H1 (cell line): Measurements from ENCODE around the gene GAK. TPM values are rescaled to one million over a fixed set of nuclear protein-coding genes. Genes with fewer than 3 reads are reported as not detected.

ENCODE experiments used
- CTCF ChIA-PET: fragments of 300-600 bp; sonication (Branson Sonifier 250); formaldehyde crosslinking; loops from one replicate; lab custom pipeline; 2021; ENCODE audit not compliant: partially characterized antibody; lab: Charles Lee
- POLR2A ChIA-PET: fragments of 300-600 bp; sonication (Branson Sonifier 250); formaldehyde crosslinking; loops from one replicate; lab custom pipeline; 2021; ENCODE audit warnings: inconsistent platforms; ENCODE audit not compliant: partially characterized antibody; lab: Charles Lee
- DNase-seq, 2 experiments: peaks; one replicate each; pipeline versions ENCODE4 v3.0.0 to v3.0.0-alpha.2; 2010 to 2022; ENCODE audit warnings: low spot score in 2 of 2, low read depth in 1 of 2, mixed read lengths in 1 of 2
- FAIRE-seq: peaks from 2 replicates; lab custom pipeline; 2011; peaks lifted over from hg19 to GRCh38; lab: Jason Lieb, UNC
- H2AFZ ChIP-seq: 2 replicates; pipeline ENCODE4 v1.8.1; 2012; ENCODE audit warnings: low read length, inconsistent platforms
- H2AK5ac ChIP-seq: 2 replicates; pipeline ENCODE4 v1.6.1; 2013; ENCODE audit warnings: low read depth, low read length
- H2BK120ac ChIP-seq: replicated peaks from 2 replicates; pipeline ENCODE3; 2013; ENCODE audit warnings: low read depth, low read length, inconsistent platforms
- H2BK12ac ChIP-seq: 2 replicates; pipeline ENCODE4 v1.6.1; 2013; ENCODE audit warnings: low read depth, low read length
- H2BK15ac ChIP-seq: 2 replicates; pipeline ENCODE4 v1.6.1; 2013; ENCODE audit warnings: low read length
- H2BK20ac ChIP-seq: 2 replicates; pipeline ENCODE4 v1.6.1; 2013; ENCODE audit warnings: low read length
- H2BK5ac ChIP-seq: 2 replicates; pipeline ENCODE4 v1.6.1; 2013; ENCODE audit warnings: low read depth, low read length
- H3K14ac ChIP-seq: 2 replicates; pipeline ENCODE4 v1.6.1; 2013; ENCODE audit warnings: inconsistent platforms; ENCODE audit not compliant: insufficient read length
- H3K18ac ChIP-seq: 2 replicates; pipeline ENCODE4 v1.6.1; 2013; ENCODE audit warnings: low read length; ENCODE audit errors: extremely low read depth
- H3K23ac ChIP-seq: 2 replicates; pipeline ENCODE4 v1.6.1; 2013; ENCODE audit warnings: inconsistent platforms; ENCODE audit not compliant: insufficient read length
- H3K23me2 ChIP-seq: 2 replicates; pipeline ENCODE4 v1.6.1; 2013; ENCODE audit warnings: low read depth, low read length
- H3K27ac ChIP-seq: 2 replicates; pipeline ENCODE4 v1.6.1; 2011; ENCODE audit warnings: low read depth, low read length, inconsistent platforms
- H3K27me3 ChIP-seq, 4 experiments: replicated peaks in 1 of 4; 1 replicate in 1 of 4; 2 replicates in 3 of 4; pipeline versions ENCODE4 v1.6.1 to v1.8.1; 2011 to 2013; ENCODE audit warnings: low read length in 3 of 4, mild to moderate bottlenecking in 3 of 4, inconsistent platforms in 2 of 4, mixed read lengths in 2 of 4, moderate library complexity in 1 of 4; ENCODE audit not compliant: control insufficient read depth in 3 of 4, insufficient read depth in 3 of 4; ENCODE audit errors: extremely low read depth in 1 of 4
- H3K36me3 ChIP-seq, 4 experiments: 2 replicates each; pipeline versions ENCODE4 v1.6.1 to v1.8.1; 2011 to 2013; ENCODE audit warnings: mild to moderate bottlenecking in 4 of 4, low read length in 3 of 4, moderate library complexity in 2 of 4, control low read depth in 1 of 4, inconsistent platforms in 1 of 4; ENCODE audit not compliant: insufficient read depth in 4 of 4, control insufficient read depth in 2 of 4
- H3K4ac ChIP-seq: replicated peaks from 2 replicates; pipeline ENCODE3; 2013; ENCODE audit warnings: low read length, low read depth, mixed read lengths, inconsistent platforms; ENCODE audit not compliant: insufficient read length
- H3K4me1 ChIP-seq, 4 experiments: replicated peaks in 1 of 4; 1 replicate in 1 of 4; 2 replicates in 3 of 4; pipeline versions ENCODE4 v1.6.1 to v1.8.1; 2011 to 2013; ENCODE audit warnings: low read length in 3 of 4, inconsistent platforms in 2 of 4, mixed read lengths in 1 of 4; ENCODE audit not compliant: insufficient read depth in 4 of 4, control insufficient read depth in 3 of 4
- H3K4me2 ChIP-seq, 2 experiments: 2 replicates each; pipeline versions ENCODE4 v1.6.1 to v1.8.1; 2011 to 2013; ENCODE audit warnings: low read depth in 2 of 2, low read length in 2 of 2, control low read depth in 1 of 2, inconsistent platforms in 1 of 2, mild to moderate bottlenecking in 1 of 2; ENCODE audit not compliant: insufficient read depth in 1 of 2
- H3K4me3 ChIP-seq, 4 experiments: fragments of 200-600, 300-600 bp in 1 of 4; sonication (generic), shearing (Covaris generic), sonication (Bioruptor Twin) in 1 of 4; 2 replicates each; pipeline versions ENCODE4 v1.5.1 to v1.8.1; 2011 to 2016; ENCODE audit warnings: low read length in 4 of 4, low read depth in 3 of 4, control low read depth in 2 of 4, inconsistent platforms in 2 of 4, mild to moderate bottlenecking in 2 of 4, mixed read lengths in 1 of 4, moderate library complexity in 1 of 4; ENCODE audit not compliant: insufficient read depth in 2 of 4; ENCODE audit errors: extremely low read depth in 1 of 4
- H3K56ac ChIP-seq: replicated peaks from 2 replicates; pipeline ENCODE3; 2013; ENCODE audit warnings: low read depth, mild to moderate bottlenecking, mixed read lengths, low read length, inconsistent platforms; ENCODE audit not compliant: insufficient read length
- H3K79me1 ChIP-seq: 2 replicates; pipeline ENCODE4 v1.6.1; 2013; ENCODE audit warnings: low read depth, low read length, control low read depth
- H3K79me2 ChIP-seq, 2 experiments: 2 replicates each; pipeline versions ENCODE4 v1.6.1 to v1.8.1; 2012 to 2013; ENCODE audit warnings: low read length in 2 of 2, mild to moderate bottlenecking in 2 of 2, inconsistent platforms in 1 of 2; ENCODE audit not compliant: insufficient read depth in 2 of 2, control insufficient read depth in 1 of 2
- H3K9ac ChIP-seq, 4 experiments: replicated peaks in 1 of 4; 1 replicate in 1 of 4; 2 replicates in 3 of 4; pipeline versions ENCODE4 v1.6.1 to v1.8.1; 2011 to 2013; ENCODE audit warnings: low read depth in 3 of 4, low read length in 3 of 4, control low read depth in 2 of 4, mild to moderate bottlenecking in 2 of 4, moderate library complexity in 2 of 4, inconsistent platforms in 1 of 4; ENCODE audit errors: extremely low read depth in 1 of 4
- H3K9me3 ChIP-seq, 2 experiments: 2 replicates each; pipeline versions ENCODE4 v1.6.1 to v1.8.1; 2012 to 2013; ENCODE audit warnings: mild to moderate bottlenecking in 2 of 2, moderate library complexity in 2 of 2, control low read depth in 1 of 2, inconsistent platforms in 1 of 2, low read depth in 1 of 2, low read length in 1 of 2, mixed read lengths in 1 of 2; ENCODE audit not compliant: insufficient read depth in 2 of 2
- H4K20me1 ChIP-seq, 2 experiments: replicated peaks in 1 of 2; 2 replicates each; pipeline versions ENCODE3 to v1.8.1; 2011 to 2013; ENCODE audit warnings: inconsistent platforms in 2 of 2, low read length in 2 of 2, mild to moderate bottlenecking in 1 of 2; ENCODE audit not compliant: insufficient read depth in 2 of 2, control insufficient read depth in 1 of 2
- H4K5ac ChIP-seq: 2 replicates; pipeline ENCODE4 v1.6.1; 2013; ENCODE audit warnings: low read length, low read depth, mixed read lengths, inconsistent platforms; ENCODE audit not compliant: insufficient read length
- H4K8ac ChIP-seq: 2 replicates; pipeline ENCODE4 v1.8.0; 2013; ENCODE audit warnings: mild to moderate bottlenecking, moderate library complexity, low read length, inconsistent platforms; ENCODE audit not compliant: insufficient read depth; ENCODE audit errors: extremely low read depth
- H4K91ac ChIP-seq: replicated peaks from 2 replicates; pipeline ENCODE3; 2013; ENCODE audit warnings: low read length, mixed read lengths, inconsistent platforms; ENCODE audit not compliant: insufficient read length
- GABPA ChIP-seq: IDR thresholded peaks from 2 replicates; pipeline ENCODE4 v1.6.1; 2011; ENCODE audit warnings: mild to moderate bottlenecking, low read length, moderate library complexity, borderline replicate concordance; ENCODE audit not compliant: insufficient read depth
- WGBS, 2 experiments: shearing (Covaris generic) in 1 of 2; methylation state at CpG; one replicate each; pipeline versions ENCODE4 v1.1.6 to v1.1.7; 2013 to 2015; ENCODE audit warnings: low lambda C conversion rate in 2 of 2, mixed read lengths in 2 of 2, inconsistent platforms in 1 of 2, low coverage in 1 of 2, missing lambda C conversion rate in 1 of 2; ENCODE audit not compliant: insufficient replicate concordance in 2 of 2, insufficient coverage in 1 of 2, insufficient read length in 1 of 2; ENCODE audit errors: extremely low coverage in 1 of 2, missing lambda C conversion rate in 1 of 2; 5-methylcytosine and 5-hydroxymethylcytosine counted together
- polyA plus RNA-seq, 7 experiments: library from polyadenylated mRNA; depleted of rRNA in 3 of 7; stranded (reverse) in 5 of 7; unstranded in 2 of 7; fragments of >200 nt in 5 of 7; fragments of 200-250 nt in 2 of 7; gene quantifications; 1 replicate in 5 of 7; 2 replicates in 1 of 7; 4 replicates in 1 of 7; pipeline versions ENCODE4 v1.2.1 to v1.2.3, GENCODE V29; 2011 to 2013; ENCODE audit warnings: missing spikeins in 2 of 7, mixed read lengths in 2 of 7
- total RNA-seq: library from RNA; stranded (reverse); fragmentation: NEBNext Ultra II Directional; extraction: Animal tissue kit (Norgen Biotek cat#: 25700); gene quantifications from 2 replicates; pipeline ENCODE4 v1.2.1, GENCODE V29; 2021

The GAK gene
- total and polyA plus RNA-seq, 2 of the 8 experiments (the other 6 are each of a cell fraction or from before 2014, with no cell fraction given) = 31.5 to 70.8 TPM

DNA sequence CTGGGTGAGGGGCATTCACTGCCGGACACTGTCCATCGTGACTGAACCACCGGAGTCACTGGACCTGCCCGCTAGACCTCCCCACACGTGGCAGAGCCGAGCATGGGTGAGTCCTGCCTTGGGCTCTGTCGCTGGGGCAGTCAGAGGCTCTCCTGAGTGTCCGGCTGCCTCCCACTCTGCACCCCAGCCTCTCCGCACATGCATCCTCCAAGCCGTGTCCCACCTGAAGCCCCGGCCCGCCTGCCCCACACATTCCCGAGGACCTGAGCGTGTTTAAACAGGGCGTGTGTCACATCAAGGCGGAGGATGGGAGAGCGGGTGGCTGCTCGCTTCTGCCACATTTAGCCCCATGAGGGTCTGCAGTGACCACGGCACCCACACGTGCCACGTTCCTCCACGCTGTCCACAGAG lies 110.9 kb downstream of the GAK start:
- FAIRE-seq = no peak
- peaks cover 28 to 71% (median 51%) of the 10 kb centered on the region in 4 experiments for H3K27me3 ChIP-seq
- TF ChIP-seq GABPA = no peak

More for the DNA sequence above, 110.9 kb downstream of the GAK start:
- Histone ChIP-seq H2BK120ac (no peak overlapping the region), H3K36me3 (no peaks in the 10 kb centered on the region), H3K4me3 (no peak overlapping the region), H3K4me2 (no peak overlapping the region), H3K18ac (no peak overlapping the region), H4K20me1 (peaks cover 2 to 9% of the 10 kb centered on the region in 2 experiments), H2BK5ac (no peak overlapping the region), H2BK20ac (no peak overlapping the region), H3K4me1 (peaks cover 0 to 4% (median 2%) of the 10 kb centered on the region in 4 experiments; a peak in 3 of 7 replicates), H3K79me1 (no peaks in the 10 kb centered on the region), H3K9ac (no peak overlapping the region), H4K5ac (no peak overlapping the region), H3K23ac (no peak overlapping the region), H3K27ac (no peak overlapping the region), H4K8ac (no peak overlapping the region), H3K56ac (no peak overlapping the region), H3K79me2 (no peaks in the 10 kb centered on the region), H3K9me3 (no peaks in the 10 kb centered on the region), H2BK12ac (no peak overlapping the region), H2AK5ac (no peak overlapping the region), H3K23me2 (peaks cover 1% of the 10 kb centered on the region; the same call in 1 of the 2 replicates), H2BK15ac (no peak overlapping the region), H2AFZ (no peak overlapping the region), H4K91ac (no peak overlapping the region), H3K4ac (no peak overlapping the region), H3K14ac (no peak overlapping the region)
- no peak for DNase-seq
- ChIA-PET POLR2A (no interaction called here), CTCF (no interaction called here)
- WGBS, 2 experiments = 90% methylated on average over 19 of the region's 22 CpGs; no CpG with 5 or more reads in 1 of the 2 experiments
